ENCODE measurements around the gene GPX1. TPM values are rescaled to one million over a fixed set of nuclear protein-coding genes. Genes with fewer than 3 reads are reported as not detected.
"Not testable (repeated sequence)": the region's sequence is repeated elsewhere in the genome, so short reads cannot be mapped to it uniquely, and the experiment has no call there.

GPX1 gene
- polyA plus RNA-seq, 2 donors = 245 to 383 TPM

- WGBS, 2 donors = 74 to 75% methylated on average over 2 of the region's 2 CpGs
- H3K36me3 ChIP-seq (ENCODE audit: control insufficient read depth in 2 of 2, insufficient read depth in 2 of 2, low read length in 1 of 2) = peaks cover 7 to 26% of the 10 kb centered on the region in 2 donors
- not testable (repeated sequence) for H3K4me1 ChIP-seq (ENCODE audit: control insufficient read depth in 2 of 2, insufficient read depth in 2 of 2, low read length in 1 of 2); H3K27ac ChIP-seq (ENCODE audit: low read depth in 2 of 2, low read length in 1 of 2); H3K27me3 ChIP-seq (ENCODE audit: control insufficient read depth in 1 of 2, insufficient read depth in 2 of 2, low read length in 2 of 2); H3K4me3 ChIP-seq (ENCODE audit: low read depth in 1 of 2, low read length in 2 of 2); H3K9me3 ChIP-seq (ENCODE audit: control insufficient read depth in 2 of 2, insufficient read depth in 1 of 2, low read depth in 1 of 2, low read length in 1 of 2)
Measured at GRCh38 chr3:49328350-49328749, 29.8 kb downstream of the GPX1 start.

DNA sequence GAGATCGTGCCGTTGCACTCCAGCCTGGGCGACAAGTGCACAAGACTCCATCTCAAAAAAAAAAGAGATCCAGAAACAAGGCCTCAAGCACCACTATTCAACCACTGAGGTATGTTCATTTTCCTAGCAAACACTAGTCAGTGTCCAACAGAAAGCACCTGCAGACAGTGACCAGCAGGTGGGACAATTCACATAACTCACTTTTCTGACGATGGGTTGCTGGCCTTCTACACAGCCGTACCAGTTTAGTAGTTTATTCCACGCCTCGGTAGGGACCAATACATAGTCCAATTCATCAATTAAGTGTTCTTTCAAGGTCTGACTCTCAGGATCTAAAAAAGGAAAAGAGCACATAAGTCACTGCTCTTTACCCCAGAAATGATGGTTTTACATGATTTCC lies 30.7 kb downstream of the GPX1 start:
- H3K9me3 ChIP-seq (ENCODE audit: control insufficient read depth in 2 of 2, insufficient read depth in 1 of 2, low read depth in 1 of 2, low read length in 1 of 2) = no peaks in the 10 kb centered on the region
- H3K27ac ChIP-seq (ENCODE audit: low read depth in 2 of 2, low read length in 1 of 2) = no peak overlapping the region
- 84 to 86% methylated on average over 7 of the region's 7 CpGs for WGBS, 2 donors
- H3K4me1 ChIP-seq (ENCODE audit: control insufficient read depth in 2 of 2, insufficient read depth in 2 of 2, low read length in 1 of 2) = no peaks in the 10 kb centered on the region
- no peak overlapping the region for H3K4me3 ChIP-seq (ENCODE audit: low read depth in 1 of 2, low read length in 2 of 2)
- H3K36me3 ChIP-seq (ENCODE audit: control insufficient read depth in 2 of 2, insufficient read depth in 2 of 2, low read length in 1 of 2) = peaks cover 9 to 26% of the 10 kb centered on the region in 2 donors
- no peaks in the 10 kb centered on the region for H3K27me3 ChIP-seq (ENCODE audit: control insufficient read depth in 1 of 2, insufficient read depth in 2 of 2, low read length in 2 of 2)

DNA sequence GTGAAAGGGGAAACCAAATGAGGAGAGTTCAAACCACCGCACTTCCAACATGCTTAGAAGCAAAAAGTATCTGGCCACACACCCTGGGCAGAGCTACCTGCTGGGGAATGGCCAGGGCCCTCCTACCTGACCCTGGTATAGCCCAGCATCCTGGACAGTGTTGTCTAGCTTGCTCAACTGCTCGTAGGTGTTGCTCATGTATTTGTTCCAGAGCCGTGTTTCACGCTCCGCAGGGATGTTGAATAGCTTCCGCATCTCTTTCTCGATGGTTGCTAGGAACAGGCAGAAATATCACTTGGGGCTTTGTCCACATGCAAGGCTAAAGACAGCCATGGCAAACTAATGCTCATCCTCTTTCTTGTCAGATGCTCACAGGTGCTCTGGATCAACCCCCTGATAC lies 33.4 kb downstream of the GPX1 start:
- Histone ChIP-seq H3K27ac (ENCODE audit: low read depth in 2 of 2, low read length in 1 of 2) (no peak overlapping the region), H3K9me3 (ENCODE audit: control insufficient read depth in 2 of 2, insufficient read depth in 1 of 2, low read depth in 1 of 2, low read length in 1 of 2) (no peaks in the 10 kb centered on the region), H3K4me1 (ENCODE audit: control insufficient read depth in 2 of 2, insufficient read depth in 2 of 2, low read length in 1 of 2) (no peaks in the 10 kb centered on the region), H3K4me3 (ENCODE audit: low read depth in 1 of 2, low read length in 2 of 2) (no peak overlapping the region), H3K27me3 (ENCODE audit: control insufficient read depth in 1 of 2, insufficient read depth in 2 of 2, low read length in 2 of 2) (no peaks in the 10 kb centered on the region), H3K36me3 (ENCODE audit: control insufficient read depth in 2 of 2, insufficient read depth in 2 of 2, low read length in 1 of 2) (peaks cover 9 to 30% of the 10 kb centered on the region in 2 donors)
- WGBS, 2 donors = 92 to 96% methylated on average over 7 of the region's 7 CpGs

GRCh38 chr3:49316696-49317457 lies 41.3 kb downstream of the GPX1 start:
- no peaks in the 10 kb centered on the region for H3K27me3 ChIP-seq (ENCODE audit: control insufficient read depth in 1 of 2, insufficient read depth in 2 of 2, low read length in 2 of 2)
- peaks cover 7 to 24% of the 10 kb centered on the region in 2 donors for H3K36me3 ChIP-seq (ENCODE audit: control insufficient read depth in 2 of 2, insufficient read depth in 2 of 2, low read length in 1 of 2)
- no peak overlapping the region for H3K4me3 ChIP-seq (ENCODE audit: low read depth in 1 of 2, low read length in 2 of 2)
- WGBS, 2 donors = 92 to 94% methylated on average over 16 of the region's 16 CpGs
- peaks cover 0 to 3% of the 10 kb centered on the region in 2 donors for H3K4me1 ChIP-seq (ENCODE audit: control insufficient read depth in 2 of 2, insufficient read depth in 2 of 2, low read length in 1 of 2)
- no peak overlapping the region for H3K27ac ChIP-seq (ENCODE audit: low read depth in 2 of 2, low read length in 1 of 2)
- H3K9me3 ChIP-seq (ENCODE audit: control insufficient read depth in 2 of 2, insufficient read depth in 1 of 2, low read depth in 1 of 2, low read length in 1 of 2) = no peaks in the 10 kb centered on the region

DNA sequence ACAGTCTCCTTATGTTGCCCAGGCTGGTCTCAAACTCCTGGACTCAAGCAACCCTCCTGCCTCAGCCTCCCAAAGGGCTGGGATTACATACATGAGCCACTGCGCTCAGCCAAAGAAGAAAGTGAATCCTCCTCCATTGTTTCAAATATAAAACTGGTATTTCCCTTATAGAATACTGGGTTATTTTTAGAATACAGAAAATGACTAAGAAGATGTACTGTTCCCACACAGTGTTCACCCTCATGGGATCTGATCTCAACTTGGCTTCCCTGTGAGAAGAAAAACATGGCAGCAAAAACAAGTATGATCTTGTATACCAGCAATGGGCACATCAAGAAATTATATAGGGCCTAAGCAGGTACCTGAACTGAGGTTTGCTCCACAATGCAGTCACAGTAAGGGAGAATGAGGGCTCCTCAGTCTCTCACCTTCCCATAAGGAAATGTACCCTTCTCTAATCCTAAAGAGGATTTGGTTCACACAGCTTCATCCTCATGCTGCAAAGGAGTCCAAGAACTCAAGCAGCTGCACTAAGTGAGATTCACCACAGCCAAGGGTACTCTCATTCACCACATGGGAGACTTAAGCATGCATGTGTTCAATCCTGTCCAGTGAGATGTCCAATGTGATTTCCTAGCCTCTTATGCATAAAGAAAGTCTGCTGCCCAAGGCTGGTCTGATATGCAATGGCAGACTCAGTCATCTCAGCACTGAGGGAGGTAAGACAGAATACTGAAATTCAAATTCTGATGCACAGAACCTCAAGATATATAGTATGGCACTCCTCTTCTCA lies 44.1 kb downstream of the GPX1 start:
- peaks cover 0 to 3% of the 10 kb centered on the region in 2 donors for H3K4me1 ChIP-seq (ENCODE audit: control insufficient read depth in 2 of 2, insufficient read depth in 2 of 2, low read length in 1 of 2)
- H3K36me3 ChIP-seq (ENCODE audit: control insufficient read depth in 2 of 2, insufficient read depth in 2 of 2, low read length in 1 of 2) = peaks cover 23 to 32% of the 10 kb centered on the region in 2 donors

GRCh38 chr3:49311283-49311682 lies 46.9 kb downstream of the GPX1 start:
- 95% methylated on average over 3 of the region's 3 CpGs for WGBS, 2 donors
- no peaks in the 10 kb centered on the region for H3K27me3 ChIP-seq (ENCODE audit: control insufficient read depth in 1 of 2, insufficient read depth in 2 of 2, low read length in 2 of 2)
- H3K4me3 ChIP-seq (ENCODE audit: low read depth in 1 of 2, low read length in 2 of 2) = no peak overlapping the region
- no peak overlapping the region for H3K27ac ChIP-seq (ENCODE audit: low read depth in 2 of 2, low read length in 1 of 2)
- peaks cover 16 to 24% of the 10 kb centered on the region in 2 donors for H3K36me3 ChIP-seq (ENCODE audit: control insufficient read depth in 2 of 2, insufficient read depth in 2 of 2, low read length in 1 of 2)
- H3K9me3 ChIP-seq (ENCODE audit: control insufficient read depth in 2 of 2, insufficient read depth in 1 of 2, low read depth in 1 of 2, low read length in 1 of 2) = no peaks in the 10 kb centered on the region
- H3K4me1 ChIP-seq (ENCODE audit: control insufficient read depth in 2 of 2, insufficient read depth in 2 of 2, low read length in 1 of 2) = no peaks in the 10 kb centered on the region

More for the DNA sequence above, 44.1 kb downstream of the GPX1 start:
- Histone ChIP-seq H3K27ac (ENCODE audit: low read depth in 2 of 2, low read length in 1 of 2) (no peak overlapping the region), H3K4me3 (ENCODE audit: low read depth in 1 of 2, low read length in 2 of 2) (no peak overlapping the region), H3K9me3 (ENCODE audit: control insufficient read depth in 2 of 2, insufficient read depth in 1 of 2, low read depth in 1 of 2, low read length in 1 of 2) (no peaks in the 10 kb centered on the region), H3K27me3 (ENCODE audit: control insufficient read depth in 1 of 2, insufficient read depth in 2 of 2, low read length in 2 of 2) (no peaks in the 10 kb centered on the region)
- WGBS, 2 donors = 82 to 85% methylated on average over 1 of the region's 1 CpG

DNA sequence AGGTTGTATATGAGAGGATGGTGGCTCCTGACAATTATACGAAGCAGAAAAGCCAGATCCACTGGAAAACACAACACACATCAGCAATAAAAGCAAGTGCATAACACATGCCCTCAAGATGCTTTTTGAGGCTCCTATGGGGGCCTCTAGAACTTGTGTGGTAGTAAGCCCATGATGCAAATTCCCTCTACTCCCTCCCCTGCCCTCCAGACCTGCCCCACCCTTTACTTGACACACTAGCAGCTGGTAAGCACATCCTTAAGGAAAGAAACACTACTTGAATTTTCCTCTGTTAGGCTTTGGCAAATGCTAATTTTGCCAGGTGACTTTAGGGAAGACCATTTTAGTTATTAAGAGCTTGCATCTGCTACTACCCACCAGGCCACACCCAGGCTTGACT lies 47.5 kb downstream of the GPX1 start:
- H3K27ac ChIP-seq (ENCODE audit: low read depth in 2 of 2, low read length in 1 of 2) = no peak overlapping the region
- 92 to 95% methylated on average over 1 of the region's 1 CpG for WGBS, 2 donors
- no peak overlapping the region for H3K4me3 ChIP-seq (ENCODE audit: low read depth in 1 of 2, low read length in 2 of 2)
- no peaks in the 10 kb centered on the region for H3K4me1 ChIP-seq (ENCODE audit: control insufficient read depth in 2 of 2, insufficient read depth in 2 of 2, low read length in 1 of 2)
- H3K36me3 ChIP-seq (ENCODE audit: control insufficient read depth in 2 of 2, insufficient read depth in 2 of 2, low read length in 1 of 2) = peaks cover 16 to 25% of the 10 kb centered on the region in 2 donors
- no peaks in the 10 kb centered on the region for H3K9me3 ChIP-seq (ENCODE audit: control insufficient read depth in 2 of 2, insufficient read depth in 1 of 2, low read depth in 1 of 2, low read length in 1 of 2)
- no peaks in the 10 kb centered on the region for H3K27me3 ChIP-seq (ENCODE audit: control insufficient read depth in 1 of 2, insufficient read depth in 2 of 2, low read length in 2 of 2)

Other genes with a start within 250 kb of the GPX1 start
- 10 to 100 TPM; 17.9 to 19.4 TPM for gene USP19, start 237.5 kb downstream of the GPX1 start, polyA plus RNA-seq
- 100 to 1,000 TPM; 123 to 219 TPM for gene LAMB2, start 225.3 kb downstream of the GPX1 start, polyA plus RNA-seq
- gene CCDC71, start 192.0 kb downstream of the GPX1 start, polyA plus RNA-seq = 10 to 100 TPM; 10.1 to 19.1 TPM
- gene KLHDC8B, start 186.8 kb downstream of the GPX1 start, polyA plus RNA-seq = 10 to 100 TPM; 24.5 to 39.0 TPM
- gene C3orf62, start 81.1 kb downstream of the GPX1 start, polyA plus RNA-seq = 1 to 10 TPM; 4.2 to 6.6 TPM
- gene USP4, start 18.3 kb downstream of the GPX1 start, polyA plus RNA-seq = 10 to 100 TPM; 24.7 to 28.5 TPM
- gene RHOA, start 53.6 kb upstream of the GPX1 start, polyA plus RNA-seq = 100 to 1,000 TPM; 162 to 244 TPM
- 10 to 100 TPM; 11.3 to 14.5 TPM for gene TCTA, start 54.1 kb upstream of the GPX1 start, polyA plus RNA-seq
- 10 to 100 TPM in 1 of 2 donors, 1 to 10 TPM in 1; 3.4 to 14.2 TPM for gene AMT, start 64.1 kb upstream of the GPX1 start, polyA plus RNA-seq
- 1 to 10 TPM; 5.0 to 7.0 TPM for gene NICN1, start 71.0 kb upstream of the GPX1 start, polyA plus RNA-seq
- 10 to 100 TPM in 1 of 2 donors, 1 to 10 TPM in 1; 8.6 to 18.8 TPM for gene DAG1, start 111.9 kb upstream of the GPX1 start, polyA plus RNA-seq
- gene BSN, start 196.1 kb upstream of the GPX1 start, polyA plus RNA-seq = under 1 TPM; 0.01 to 0.08 TPM